GM23338 (cell line): ENCODE results near the gene TRIO. TPM values are rescaled to one million over a fixed set of nuclear protein-coding genes. Genes with fewer than 3 reads are reported as not detected.
A peak's percentile ranks its signal among the peaks of the same experiment; 100 is the strongest.

Experiments used
- ATAC-seq: fragments of 200-7000 bp; cut with Tn5 transposase; 3 replicates; pipeline ENCODE4 v1.9.1; 2020
- DNase-seq: peaks from one replicate; pipeline ENCODE4 v3.0.0-alpha.2; 2015; ENCODE audit warnings: low spot score
- H2AFZ ChIP-seq: fragments of 200-600 bp; sonication (generic); 2 replicates; pipeline ENCODE4 v1.8.0; 2016; ENCODE audit warnings: antibody characterized with exemption, mild to moderate bottlenecking, moderate library complexity
- H3F3A ChIP-seq: fragments of 200-600 bp; sonication (generic); replicated peaks from 2 replicates; pipeline ENCODE4 v1.8.0; 2017; ENCODE audit warnings: antibody characterized with exemption, mixed run types, low read depth
- H3K27ac ChIP-seq: fragments of 200-600 bp; sonication (generic); 2 replicates; pipeline ENCODE4 v1.6.1; 2016; ENCODE audit warnings: low read depth
- H3K27me3 ChIP-seq: fragments of 200-600 bp; sonication (generic); 2 replicates; pipeline ENCODE4 v1.8.0; 2016; ENCODE audit warnings: mild to moderate bottlenecking, mixed run types, moderate library complexity; ENCODE audit not compliant: insufficient read depth
- H3K36me3 ChIP-seq: fragments of 200-600 bp; sonication (generic); 2 replicates; pipeline ENCODE4 v1.8.0; 2016; ENCODE audit warnings: mild to moderate bottlenecking; ENCODE audit not compliant: insufficient read depth
- H3K4me1 ChIP-seq: fragments of 200-600 bp; sonication (generic); 2 replicates; pipeline ENCODE4 v1.8.0; 2016; ENCODE audit warnings: mild to moderate bottlenecking, moderate library complexity; ENCODE audit not compliant: insufficient read depth
- H3K4me2 ChIP-seq: fragments of 200-600 bp; sonication (generic); 2 replicates; pipeline ENCODE4 v1.7.1; 2017; ENCODE audit warnings: mixed run types
- H3K4me3 ChIP-seq: fragments of 200-600 bp; sonication (generic); 2 replicates; pipeline ENCODE4 v1.6.1; 2016; ENCODE audit warnings: mixed run types
- H3K79me2 ChIP-seq: fragments of 200-600 bp; sonication (generic); replicated peaks from 2 replicates; pipeline ENCODE4 v1.8.0; 2017; ENCODE audit warnings: mild to moderate bottlenecking; ENCODE audit not compliant: insufficient read depth
- H3K9me2 ChIP-seq: fragments of 200-600 bp; sonication (generic); 2 replicates; pipeline ENCODE4 v1.8.0; 2017; ENCODE audit not compliant: insufficient read depth
- H4K20me1 ChIP-seq: fragments of 200-600 bp; sonication (generic); replicated peaks from 2 replicates; pipeline ENCODE4 v1.8.0; 2017; ENCODE audit warnings: mild to moderate bottlenecking; ENCODE audit not compliant: insufficient read depth
- H3K27ac Mint-ChIP-seq: 2 replicates; pipeline ENCODE4 v1.8.0; 2020; ENCODE audit warnings: inconsistent platforms, mild to moderate bottlenecking, moderate library complexity, mixed read lengths
- H3K27me3 Mint-ChIP-seq: 3 replicates; pipeline ENCODE4 v1.8.0; 2022; ENCODE audit warnings: low read depth, mild to moderate bottlenecking, moderate library complexity, mixed read lengths, inconsistent platforms; ENCODE audit not compliant: insufficient read depth, poor library complexity
- H3K36me3 Mint-ChIP-seq: 3 replicates; pipeline ENCODE4 v1.8.0; 2021; ENCODE audit warnings: low read depth, mild to moderate bottlenecking, inconsistent platforms, moderate library complexity, mixed read lengths
- H3K4me1 Mint-ChIP-seq: 3 replicates; pipeline ENCODE4 v1.8.0; 2020; ENCODE audit warnings: mild to moderate bottlenecking, inconsistent platforms, mixed read lengths
- H3K4me3 Mint-ChIP-seq: 3 replicates; pipeline ENCODE4 v1.8.0; 2021; ENCODE audit warnings: moderate library complexity, mild to moderate bottlenecking, inconsistent platforms, mixed read lengths
- H3K9me3 Mint-ChIP-seq: 3 replicates; pipeline ENCODE4 v1.8.0; 2020; ENCODE audit warnings: moderate library complexity, mild to moderate bottlenecking, inconsistent platforms, mixed read lengths
- CREB1 ChIP-seq: fragments of 250-450 bp; sonication (Bioruptor Pico); IDR thresholded peaks from 2 replicates; pipeline ENCODE4 v1.5.0; 2020; ENCODE audit warnings: low read depth, mild to moderate bottlenecking, moderate library complexity
- CTCF ChIP-seq, 2 experiments: fragments of 200-600 bp in 1 of 2; sonication (generic) in 1 of 2; conservative IDR thresholded peaks; 2 replicates each; pipeline versions ENCODE4 v1.5.1 to v1.6.1; 2016 to 2017; ENCODE audit warnings: antibody characterized with exemption in 2 of 2, low read depth in 2 of 2, mild to moderate bottlenecking in 2 of 2, moderate library complexity in 1 of 2
- EZH2phosphoT487 ChIP-seq: fragments of 200-600 bp; sonication (generic); IDR thresholded peaks from one replicate; pipeline ENCODE4 v1.8.1; 2018; ENCODE audit warnings: antibody characterized with exemption; ENCODE audit not compliant: unreplicated experiment
- JUNB ChIP-seq: IDR thresholded peaks from one replicate; pipeline ENCODE4 v1.6.1; 2016; ENCODE audit warnings: antibody characterized with exemption; ENCODE audit not compliant: unreplicated experiment
- NANOG ChIP-seq: IDR thresholded peaks from 2 replicates; pipeline ENCODE4 v1.6.1; 2016; ENCODE audit warnings: antibody characterized with exemption, borderline replicate concordance
- POLR2AphosphoS5 ChIP-seq: IDR thresholded peaks from 2 replicates; pipeline ENCODE4 v1.6.1; 2016; ENCODE audit warnings: antibody characterized with exemption, low read depth
- REST ChIP-seq: IDR thresholded peaks from one replicate; pipeline ENCODE4 v1.6.1; 2018; ENCODE audit warnings: antibody characterized with exemption; ENCODE audit not compliant: unreplicated experiment
- STAT1 ChIP-seq: IDR thresholded peaks from one replicate; pipeline ENCODE4 v1.6.1; 2016; ENCODE audit warnings: antibody characterized with exemption; ENCODE audit not compliant: unreplicated experiment
- ZNF114 ChIP-seq: fragments of 250-450 bp; sonication (Bioruptor Pico); IDR thresholded peaks from 2 replicates; pipeline ENCODE4 v1.5.0; 2020; ENCODE audit warnings: mild to moderate bottlenecking, moderate library complexity
- ZNF331 ChIP-seq: fragments of 250-450 bp; sonication (Bioruptor Pico); IDR thresholded peaks from 2 replicates; pipeline ENCODE4 v1.5.0; 2020; ENCODE audit warnings: low read depth, mild to moderate bottlenecking, moderate library complexity
- ZNF462 ChIP-seq: fragments of 250-450 bp; sonication (Bioruptor Pico); IDR thresholded peaks from 2 replicates; pipeline ENCODE4 v1.5.0; 2020; ENCODE audit warnings: mild to moderate bottlenecking, moderate library complexity
- polyA plus RNA-seq: library from polyadenylated mRNA; unstranded; fragments of >200 nt; fragmentation: Nextera tagmentation; extraction: Ambion mirVana; gene quantifications from 2 replicates; pipeline ENCODE4 v1.2.1, GENCODE V29; 2016
- total RNA-seq: library from RNA; depleted of rRNA; stranded (reverse); fragments of >200 nt; shearing (Covaris generic); gene quantifications from 2 replicates; pipeline ENCODE4 v1.2.3, GENCODE V29; 2014

TRIO gene
- total and polyA plus RNA-seq, 2 experiments from 2014 or later, result 13.8 to 113 TPM

GRCh38 chr5:14178671-14179211 is 35.6 kb downstream of the TRIO start:
- TF ChIP-seq CREB1 (CRISPR knock-in tag) (no peak), ZNF331 (CRISPR knock-in tag) (no peak), EZH2phosphoT487 (no peak), REST (no peak)
- Histone ChIP-seq H3K27me3 (no peaks in the 10 kb centered on the region), H3K4me1 (peaks cover 87% of the 10 kb centered on the region), H3K4me2 (peak overlapping the region; percentile 57), H3F3A (no peaks in the 10 kb centered on the region), H3K4me3 (peak overlapping the region; percentile 25; the same call in 1 of the 2 replicates), H3K27ac (no peak overlapping the region), H3K79me2 (peaks cover 100% of the 10 kb centered on the region), H4K20me1 (peaks cover 46% of the 10 kb centered on the region), H3K36me3 (no peaks in the 10 kb centered on the region), H3K9me2 (no peaks in the 10 kb centered on the region), H2AFZ (no peak overlapping the region)
- Mint-ChIP-seq H3K27me3 (peaks cover 5% of the 10 kb centered on the region), H3K27ac (no peak overlapping the region; the same call in 1 of the 2 replicates), H3K36me3 (no peaks in the 10 kb centered on the region), H3K9me3 (no peaks in the 10 kb centered on the region), H3K4me3 (peak overlapping the region; percentile 31; the same call in 2 of the 3 replicates), H3K4me1 (peaks cover 66% of the 10 kb centered on the region)
- peak; percentile 43 for DNase-seq
- peak; percentile 62 for ATAC-seq

GRCh38 chr5:14179446-14179845 is 36.3 kb downstream of the TRIO start:
- Histone ChIP-seq H3K27me3 (no peaks in the 10 kb centered on the region), H3F3A (no peaks in the 10 kb centered on the region), H3K4me3 (no peak overlapping the region), H3K4me2 (peak overlapping the region; percentile 57; the same call in 1 of the 2 replicates), H3K4me1 (peaks cover 87% of the 10 kb centered on the region), H3K27ac (no peak overlapping the region), H2AFZ (no peak overlapping the region), H4K20me1 (peaks cover 51% of the 10 kb centered on the region), H3K9me2 (no peaks in the 10 kb centered on the region), H3K36me3 (no peaks in the 10 kb centered on the region), H3K79me2 (peaks cover 100% of the 10 kb centered on the region)
- H3K27me3 Mint-ChIP-seq, result peaks cover 8% of the 10 kb centered on the region
- no peak overlapping the region for H3K27ac Mint-ChIP-seq
- H3K9me3 Mint-ChIP-seq, result no peaks in the 10 kb centered on the region
- ATAC-seq (no peak), DNase-seq (no peak)
- peaks cover 66% of the 10 kb centered on the region for H3K4me1 Mint-ChIP-seq
- H3K36me3 Mint-ChIP-seq, result no peaks in the 10 kb centered on the region
- no peak overlapping the region for H3K4me3 Mint-ChIP-seq
- TF ChIP-seq ZNF114 (no peak), NANOG (no peak), ZNF462 (CRISPR knock-in tag) (no peak), STAT1 (no peak), CTCF (conservative IDR thresholded peaks at IDR 0.05; ENCODE audit: low read depth in 2 of 2) (no peak), POLR2AphosphoS5 (no peak), JUNB (no peak), CREB1 (CRISPR knock-in tag) (no peak)
